Measurements from ENCODE around the gene MMP14.

DNA sequence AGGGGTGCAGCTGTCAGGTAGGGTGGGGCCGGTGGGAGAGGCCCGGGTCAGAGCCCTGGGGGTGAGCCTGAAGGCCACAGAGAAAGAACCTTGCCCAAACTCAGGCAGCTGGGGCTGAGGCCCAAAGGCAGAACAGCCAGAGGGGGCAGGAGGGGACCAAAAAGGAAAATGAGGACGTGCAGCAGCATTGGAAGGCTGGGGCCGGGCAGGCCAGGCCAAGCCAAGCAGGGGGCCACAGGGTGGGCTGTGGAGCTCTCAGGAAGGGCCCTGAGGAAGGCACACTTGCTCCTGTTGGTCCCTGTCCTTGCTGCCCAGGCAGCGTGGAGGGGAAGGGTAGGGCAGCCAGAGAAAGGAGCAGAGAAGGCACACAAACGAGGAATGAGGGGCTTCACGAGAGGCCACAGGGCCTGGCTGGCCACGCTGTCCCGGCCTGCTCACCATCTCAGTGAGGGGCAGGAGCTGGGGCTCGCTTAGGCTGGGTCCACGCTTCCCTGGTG is 10.5 kb downstream of the MMP14 start:
- no peak for TF ChIP-seq POLR2AphosphoS5 (IDR thresholded peaks at IDR 0.05; ENCODE audit: low read depth, low read length)
- TF ChIP-seq TAF1 (IDR thresholded peaks at IDR 0.05; ENCODE audit: low read depth, low read length): no peak
- TF ChIP-seq, protein P1, sequence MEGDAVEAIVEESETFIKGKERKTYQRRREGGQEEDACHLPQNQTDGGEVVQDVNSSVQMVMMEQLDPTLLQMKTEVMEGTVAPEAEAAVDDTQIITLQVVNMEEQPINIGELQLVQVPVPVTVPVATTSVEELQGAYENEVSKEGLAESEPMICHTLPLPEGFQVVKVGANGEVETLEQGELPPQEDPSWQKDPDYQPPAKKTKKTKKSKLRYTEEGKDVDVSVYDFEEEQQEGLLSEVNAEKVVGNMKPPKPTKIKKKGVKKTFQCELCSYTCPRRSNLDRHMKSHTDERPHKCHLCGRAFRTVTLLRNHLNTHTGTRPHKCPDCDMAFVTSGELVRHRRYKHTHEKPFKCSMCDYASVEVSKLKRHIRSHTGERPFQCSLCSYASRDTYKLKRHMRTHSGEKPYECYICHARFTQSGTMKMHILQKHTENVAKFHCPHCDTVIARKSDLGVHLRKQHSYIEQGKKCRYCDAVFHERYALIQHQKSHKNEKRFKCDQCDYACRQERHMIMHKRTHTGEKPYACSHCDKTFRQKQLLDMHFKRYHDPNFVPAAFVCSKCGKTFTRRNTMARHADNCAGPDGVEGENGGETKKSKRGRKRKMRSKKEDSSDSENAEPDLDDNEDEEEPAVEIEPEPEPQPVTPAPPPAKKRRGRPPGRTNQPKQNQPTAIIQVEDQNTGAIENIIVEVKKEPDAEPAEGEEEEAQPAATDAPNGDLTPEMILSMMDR (IDR thresholded peaks at IDR 0.05; ENCODE audit: control extremely low read depth in 1 of 3, insufficient read depth in 1 of 3, low read depth in 1 of 3, low read length in 3 of 3): no peak
- no peak for TF ChIP-seq CBX5 (IDR thresholded peaks at IDR 0.05; ENCODE audit: low read depth, low read length)
- TF ChIP-seq SIN3A (conservative IDR thresholded peaks at IDR 0.05 in 1 of 2, IDR thresholded peaks at IDR 0.05 in 1 of 2; ENCODE audit: low read depth in 1 of 2, low read length in 2 of 2): no peak
- no peak for TF ChIP-seq KDM5A (IDR thresholded peaks at IDR 0.05; ENCODE audit: low read length)
- TF ChIP-seq POLR2A (IDR thresholded peaks at IDR 0.05; ENCODE audit: control extremely low read depth in 1 of 2, low read depth in 2 of 2, low read length in 2 of 2): no peak
- TF ChIP-seq EP300 (IDR thresholded peaks at IDR 0.05; ENCODE audit: borderline replicate concordance in 1 of 2, low read depth in 2 of 2, low read length in 2 of 2): no peak
- no peak for TF ChIP-seq MAFK (IDR thresholded peaks at IDR 0.05; ENCODE audit: low read depth, low read length)
- no peak for TF ChIP-seq ASH2L (IDR thresholded peaks at IDR 0.05; ENCODE audit: low read length)

All from H1 (cell line).